Stimulated activated CD8-positive, alpha-beta memory T cell treated with anti-CD3 and anti-CD28 coated beads, Interleukin-15, amount 100 ng/mL, for 4 hours (primary cell): ENCODE measurements around the gene FAM169A.
"Not testable (repeated sequence)": the region's sequence is repeated elsewhere in the genome, so short reads cannot be mapped to it uniquely, and the experiment has no call there.

ENCODE experiments used
- DNase-seq, 2 donors: peaks; one replicate each; pipeline ENCODE4 v3.0.0-alpha.2; 2020; ENCODE audit warnings: low read depth in 2 of 2

FAM169A gene

GRCh38 chr5:74870299-74871067 is 4.3 kb upstream of the FAM169A start:
- no peak for DNase-seq

DNA sequence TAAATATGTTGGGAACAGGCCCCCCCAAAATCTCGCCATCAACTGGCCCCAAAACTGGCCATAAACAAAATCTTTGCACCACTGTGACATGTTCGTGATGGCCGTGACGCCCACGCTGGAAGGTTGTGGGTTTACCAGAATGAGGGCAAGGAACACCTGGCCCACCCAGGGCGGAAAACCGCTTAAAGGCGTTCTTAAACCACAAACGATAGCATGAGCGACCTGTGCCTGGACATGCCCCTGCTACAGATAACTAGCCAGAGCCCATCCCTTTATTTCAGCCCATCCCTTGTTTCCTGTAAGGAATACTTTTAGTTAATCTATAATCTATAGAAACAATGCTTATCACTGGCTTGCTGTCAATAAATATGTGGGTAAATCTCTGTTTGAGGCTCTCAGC is 3.2 kb upstream of the FAM169A start:
- not testable (repeated sequence) for DNase-seq

DNA sequence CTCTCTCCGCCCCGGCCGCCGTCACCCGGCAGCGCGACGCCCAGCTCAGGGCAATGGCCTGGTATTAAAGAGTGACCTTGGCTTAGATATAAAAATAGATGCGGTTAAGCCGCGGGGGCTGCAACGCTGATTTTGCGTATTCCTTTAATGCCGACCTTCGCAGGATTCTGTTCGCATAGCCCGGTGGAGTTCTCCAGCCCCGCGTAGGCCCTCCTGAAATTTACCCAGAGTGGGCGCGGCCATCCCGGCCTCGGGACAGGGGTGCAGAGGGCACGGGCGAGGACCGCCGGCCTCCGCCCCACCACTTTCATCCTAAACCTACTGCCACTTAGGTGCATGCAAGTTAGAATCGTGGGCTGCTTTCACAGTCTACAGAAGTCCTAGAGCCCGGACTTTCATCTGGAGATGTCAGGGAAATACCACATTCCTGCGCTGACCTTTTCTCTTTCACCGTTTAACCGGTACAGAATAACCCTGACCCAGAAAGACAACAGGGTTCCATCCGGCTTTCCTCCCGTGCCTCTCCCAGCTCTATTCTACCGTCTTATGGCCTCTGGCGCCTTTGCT is 492 bp upstream of the FAM169A start:
- no peak for DNase-seq

DNA sequence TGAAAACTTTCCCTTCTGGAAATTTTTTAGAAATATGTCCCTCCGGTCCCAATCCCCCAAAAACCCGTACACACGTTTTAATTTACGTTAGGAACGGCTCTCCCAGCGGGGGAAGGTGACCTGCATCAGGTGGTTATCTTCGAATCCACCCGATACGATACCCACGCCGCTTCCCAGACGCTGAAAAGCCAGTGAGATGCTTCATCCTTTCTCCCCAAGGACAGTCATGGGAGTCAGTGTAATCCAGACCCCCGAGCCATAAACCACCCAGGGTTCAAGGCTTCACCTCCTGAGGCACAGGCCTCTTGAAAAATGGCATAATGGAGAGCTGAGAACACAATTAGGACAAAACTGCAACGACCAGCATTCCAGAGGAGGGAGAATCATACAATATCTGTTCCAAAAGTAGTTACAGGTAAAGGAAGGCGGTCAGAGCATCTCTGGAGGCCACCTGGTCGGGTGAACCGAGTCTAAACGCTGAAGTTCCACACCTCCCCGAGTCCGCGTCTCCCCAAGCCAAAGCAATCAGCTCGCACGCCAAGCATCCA is 857 bp downstream of the FAM169A start:
- no peak for DNase-seq

DNA sequence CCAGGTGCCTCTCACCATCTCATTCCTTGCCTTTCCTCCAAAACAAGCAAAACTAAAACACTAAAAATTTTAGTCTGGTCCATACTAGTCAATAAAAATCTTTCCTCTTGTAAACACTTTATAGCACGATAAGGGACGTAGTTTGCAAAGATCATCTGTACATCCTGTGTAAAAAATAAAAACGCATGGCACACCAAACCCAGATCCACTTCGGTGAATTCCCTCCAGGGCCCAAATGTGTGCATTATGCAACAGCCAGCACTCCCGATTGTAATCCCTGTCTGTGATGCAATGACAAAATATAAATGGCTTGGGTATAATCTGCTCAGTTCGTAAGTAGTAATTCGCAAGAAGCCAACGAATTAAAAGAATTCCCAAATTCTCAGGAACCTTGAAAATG is 1.4 kb downstream of the FAM169A start:
- no peak for DNase-seq

- DNase-seq = no peak
Observed at GRCh38 chr5:74863726-74864125, 2.5 kb downstream of the FAM169A start.

- no peak for DNase-seq
Observed at GRCh38 chr5:74862221-74862620, 4.0 kb downstream of the FAM169A start.

- not testable (repeated sequence) for DNase-seq
Observed at GRCh38 chr5:74856975-74857374, 9.2 kb downstream of the FAM169A start.

DNA sequence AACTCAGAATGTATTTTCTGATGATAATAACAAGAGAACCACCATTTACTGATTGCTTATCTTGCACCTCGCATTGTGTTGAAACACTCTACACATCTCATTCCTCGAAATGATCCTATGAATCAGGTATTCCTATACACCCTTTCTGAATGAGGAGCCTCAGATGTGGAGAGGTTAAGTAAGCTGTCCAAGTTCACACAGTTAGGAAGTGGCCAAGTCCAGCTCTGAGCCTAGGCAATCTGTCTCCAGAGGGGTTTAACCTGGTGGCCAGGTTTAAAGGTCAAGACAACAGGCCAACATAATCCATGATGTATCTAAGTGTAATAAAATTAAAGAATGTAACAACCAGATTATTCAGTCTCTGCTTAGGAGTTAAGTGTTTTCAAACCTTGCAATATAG is 12.9 kb downstream of the FAM169A start:
- DNase-seq = no peak

DNA sequence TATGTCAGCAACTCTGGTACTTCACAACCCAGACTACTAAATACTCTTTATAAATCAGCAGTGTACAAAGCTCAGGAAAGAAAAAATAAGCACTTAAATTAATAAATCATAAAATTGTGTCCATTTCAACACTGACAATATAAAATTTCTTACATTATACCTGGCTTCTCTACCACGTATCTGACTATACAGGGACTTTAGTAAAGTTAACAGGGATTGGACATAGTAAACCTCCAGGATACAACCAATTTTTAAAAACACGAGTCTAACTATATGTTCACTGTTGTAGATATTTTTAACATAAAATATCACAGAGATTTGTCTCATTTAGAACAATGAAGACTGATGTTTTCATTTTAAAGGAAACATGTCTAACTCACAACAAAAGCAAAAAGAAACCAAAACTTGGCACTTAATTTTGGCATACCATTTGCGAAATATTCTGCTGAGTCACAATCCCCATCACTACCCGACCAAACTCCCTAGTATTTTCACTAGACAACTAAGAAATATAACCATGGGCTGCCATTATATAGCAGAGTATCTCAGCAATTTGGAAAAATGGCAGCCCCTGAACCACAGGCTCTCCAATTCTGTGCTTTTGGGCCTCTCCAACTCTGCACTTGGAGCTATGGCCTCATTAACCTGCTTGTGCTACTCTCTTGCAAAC is 14.4 kb downstream of the FAM169A start:
- no peak for DNase-seq

DNA sequence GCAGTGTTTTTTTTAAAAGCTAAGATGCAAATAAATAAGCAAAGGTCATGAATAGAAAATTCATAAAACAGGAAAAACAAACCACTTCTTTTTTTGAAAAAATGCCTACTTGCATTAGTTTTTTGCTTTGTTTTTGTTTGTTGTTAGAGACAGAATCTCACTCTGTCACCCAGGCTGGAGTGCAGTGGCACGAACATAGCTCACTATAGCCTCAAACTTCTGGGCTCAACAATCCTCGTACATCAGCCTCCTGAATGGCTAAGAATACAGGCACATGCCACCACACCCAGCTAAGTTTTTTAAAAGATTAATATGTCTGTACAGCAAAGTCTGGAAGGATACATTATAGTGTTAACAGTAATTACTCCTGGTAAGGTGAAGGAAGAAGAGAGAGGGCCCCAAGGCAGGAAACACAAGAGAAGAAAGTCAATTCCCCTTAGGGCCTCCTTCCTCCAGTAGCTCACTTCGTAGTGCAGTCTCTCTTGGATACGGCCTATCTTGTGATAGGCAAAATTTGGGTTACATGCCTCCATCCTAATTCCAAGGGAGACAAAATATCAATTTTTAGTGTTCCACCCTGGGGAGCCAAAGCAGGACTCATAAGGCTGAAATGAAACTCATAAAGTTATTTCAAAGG is 15.3 kb downstream of the FAM169A start:
- DNase-seq = no peak

DNA sequence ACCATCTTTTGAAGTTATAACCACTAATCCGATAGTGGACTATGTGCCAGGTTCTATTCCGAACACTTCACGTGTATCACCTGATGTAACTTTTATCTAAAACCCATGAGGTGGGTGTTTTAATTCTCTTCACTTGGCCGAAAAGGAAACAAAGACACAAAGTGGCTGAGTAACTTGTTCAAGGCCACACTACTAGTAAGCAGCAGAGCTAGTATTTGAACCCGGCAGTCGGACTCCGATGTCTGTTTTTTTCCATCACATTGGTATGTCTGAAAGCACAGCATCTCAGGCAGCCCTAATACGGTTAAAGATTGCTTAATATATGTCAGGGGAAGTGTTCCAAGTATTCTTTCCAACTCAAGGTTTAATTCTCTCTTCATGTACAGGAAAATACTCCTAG is 16.2 kb downstream of the FAM169A start:
- DNase-seq = no peak

GRCh38 chr5:74848553-74849025 is 17.6 kb downstream of the FAM169A start:
- no peak for DNase-seq

GRCh38 chr5:74839229-74839628 is 27.0 kb downstream of the FAM169A start:
- no peak for DNase-seq

- DNase-seq = no peak
Observed at GRCh38 chr5:74838262-74838661, 27.9 kb downstream of the FAM169A start.

DNA sequence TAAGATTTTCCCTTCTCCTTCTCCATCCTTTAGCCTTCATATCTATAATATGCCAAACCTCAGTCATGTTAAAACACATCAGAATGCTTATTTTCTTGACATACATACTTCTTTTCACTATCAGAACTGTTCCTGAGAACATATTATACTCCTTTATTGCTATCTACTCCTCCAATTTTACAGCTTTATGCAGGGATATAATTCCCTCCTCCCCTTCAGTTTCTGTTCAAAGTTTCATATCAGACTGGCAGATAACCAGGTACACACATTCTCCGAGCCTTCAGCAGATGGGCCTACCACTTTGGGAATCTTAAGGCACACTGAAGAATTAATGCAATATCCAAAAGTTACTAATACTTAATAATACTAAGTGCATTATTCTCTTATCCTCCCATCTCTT is 29.1 kb downstream of the FAM169A start:
- DNase-seq = no peak

DNA sequence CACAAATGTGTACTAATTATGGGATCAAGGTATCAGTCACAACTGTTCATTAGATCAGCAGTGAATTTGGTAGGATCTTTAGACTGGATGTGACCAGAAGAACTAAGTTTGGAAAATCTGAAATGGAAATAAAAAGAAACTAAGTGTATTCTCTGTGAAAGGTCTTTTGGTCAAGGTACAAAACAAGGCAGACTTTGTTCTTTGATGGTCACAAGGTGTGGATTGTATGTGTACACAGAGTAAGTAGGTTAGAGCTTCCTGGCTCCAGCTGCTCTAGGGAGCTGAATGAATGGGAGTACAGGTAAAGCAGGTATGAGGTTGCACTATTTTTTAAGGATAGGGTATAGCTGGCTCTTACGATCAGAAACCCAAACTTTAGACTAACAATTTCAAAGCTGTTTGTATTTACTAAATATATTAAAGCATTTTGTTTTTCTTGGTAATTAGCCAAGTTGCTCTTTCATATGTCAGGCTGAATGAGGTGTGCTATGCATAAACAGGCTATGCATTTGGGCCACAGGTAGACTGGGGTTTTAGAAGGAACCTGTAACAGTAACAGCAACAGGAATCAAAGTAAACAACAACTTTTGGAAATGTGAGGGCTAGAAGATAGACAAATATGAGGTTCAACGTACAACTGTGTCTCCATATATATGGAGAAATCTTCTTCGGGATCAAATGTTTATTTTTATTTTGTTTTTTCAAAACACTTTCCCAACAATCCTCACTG is 32.5 kb downstream of the FAM169A start:
- no peak for DNase-seq

DNA sequence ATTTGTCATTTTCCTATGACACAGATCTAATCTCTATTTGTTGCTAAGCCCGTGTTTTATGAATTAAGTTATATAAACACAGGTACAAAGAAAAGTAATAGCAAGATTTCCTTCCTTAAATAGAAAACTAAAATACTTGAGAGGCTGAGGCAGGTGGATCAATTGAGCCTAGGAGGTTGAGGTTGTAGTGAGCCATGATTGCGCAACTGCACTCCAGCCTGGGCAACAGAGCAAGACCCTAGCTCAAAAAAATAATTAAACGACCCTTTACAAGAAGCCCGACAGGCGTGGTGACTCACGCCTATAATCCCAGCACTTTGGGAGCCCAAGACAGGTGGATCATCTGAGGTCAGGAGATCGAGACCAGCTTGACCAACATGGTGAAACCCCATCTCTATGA is 36.8 kb downstream of the FAM169A start:
- no peak for DNase-seq

- no peak for DNase-seq
Observed at GRCh38 chr5:74822288-74822687, 43.9 kb downstream of the FAM169A start.

GRCh38 chr5:74816875-74817274 is 49.3 kb downstream of the FAM169A start:
- no peak for DNase-seq

GRCh38 chr5:74810915-74811314 is 55.3 kb downstream of the FAM169A start:
- DNase-seq = no peak

GRCh38 chr5:74801941-74802340 is 64.2 kb downstream of the FAM169A start:
- no peak for DNase-seq
